HG03175 (cell line): Measurements from ENCODE around the gene VWA1.
"Not testable (repeated sequence)": the region's sequence is repeated elsewhere in the genome, so short reads cannot be mapped to it uniquely, and the experiment has no call there.

Experiments used
- ATAC-seq: cut with Tn5 transposase; IDR thresholded peaks from one replicate; pipeline ENCODE4 v1.9.1; 2021; ENCODE audit warnings: mild to moderate bottlenecking, moderate library complexity; ENCODE audit not compliant: unreplicated experiment

Gene VWA1

GRCh38 chr1:1455366-1455884, 19.9 kb downstream of the VWA1 start:
- ATAC-seq = no peak

GRCh38 chr1:1455934-1456333, 20.4 kb downstream of the VWA1 start:
- not testable (repeated sequence) for ATAC-seq

- not testable (repeated sequence) for ATAC-seq
These were observed 21.3 kb downstream of the VWA1 start for GRCh38 chr1:1456683-1457255.

GRCh38 chr1:1459156-1459555, 23.7 kb downstream of the VWA1 start:
- not testable (repeated sequence) for ATAC-seq

GRCh38 chr1:1459711-1460110, 24.2 kb downstream of the VWA1 start:
- ATAC-seq = not testable (repeated sequence)

GRCh38 chr1:1460540-1461130, 25.1 kb downstream of the VWA1 start:
- ATAC-seq = no peak

GRCh38 chr1:1461721-1462317, 26.3 kb downstream of the VWA1 start:
- ATAC-seq = no peak

GRCh38 chr1:1462318-1462966, 27.0 kb downstream of the VWA1 start:
- ATAC-seq = peak; percentile 55

- no peak for ATAC-seq
These were observed 27.8 kb downstream of the VWA1 start for GRCh38 chr1:1463312-1463711.

- not testable (repeated sequence) for ATAC-seq
These were observed 32.9 kb downstream of the VWA1 start for GRCh38 chr1:1468196-1468985.

GRCh38 chr1:1470626-1471388, 35.3 kb downstream of the VWA1 start:
- ATAC-seq = no peak

GRCh38 chr1:1471389-1472052, 36.0 kb downstream of the VWA1 start, which contains the start of gene ATAD3B:
ATAD3B (plus strand) TSS chr1:1471765; CDS start chr1:1471885, 120 bp downstream.
- peak; percentile 89 for ATAC-seq

- peak; percentile 34 for ATAC-seq
These were observed 36.8 kb downstream of the VWA1 start for GRCh38 chr1:1472053-1472876.

- not testable (repeated sequence) for ATAC-seq
These were observed 40.5 kb downstream of the VWA1 start for GRCh38 chr1:1476011-1476410.

GRCh38 chr1:1477206-1477605, 41.7 kb downstream of the VWA1 start:
- no peak for ATAC-seq

GRCh38 chr1:1479547-1480487, 44.3 kb downstream of the VWA1 start:
- ATAC-seq = no peak

GRCh38 chr1:1480488-1480867, 45.0 kb downstream of the VWA1 start:
- ATAC-seq = not testable (repeated sequence)

- ATAC-seq = not testable (repeated sequence)
These were observed 46.3 kb downstream of the VWA1 start for GRCh38 chr1:1481811-1482210.
